ENCODE results near the gene SLC25A43. TPM values are rescaled to one million over a fixed set of nuclear protein-coding genes. Genes with fewer than 3 reads are reported as not detected.

Gene SLC25A43
- total and polyA plus RNA-seq, 2 of the 4 experiments (the other 2 are of a cell fraction): 12.3 to 12.5 TPM

DNA sequence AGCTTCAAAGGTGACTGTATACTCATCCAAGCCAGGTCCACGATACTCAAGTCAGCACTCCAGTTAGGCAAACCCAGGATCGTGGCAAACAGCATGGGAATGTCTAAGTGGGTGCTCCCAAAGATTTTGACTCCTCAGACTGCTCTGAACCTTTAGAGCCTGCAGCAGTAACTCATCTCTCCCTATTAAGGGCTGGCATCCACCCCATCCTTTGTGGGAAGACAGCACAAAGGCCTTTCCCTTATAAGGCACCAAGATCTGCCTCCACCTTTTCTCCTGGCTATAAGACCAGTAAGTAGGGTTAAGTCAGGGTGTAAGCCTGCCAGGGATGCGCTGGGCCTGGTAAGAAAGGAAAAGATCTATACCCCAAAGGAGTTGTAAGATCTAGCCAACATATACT is 23.6 kb upstream of the SLC25A43 start:
- H3K4me1 ChIP-seq (ENCODE audit: control insufficient read depth, insufficient read depth, low read length): peaks cover 3% of the 10 kb centered on the region; the same call in 1 of the 2 replicates
- H3K9ac ChIP-seq (ENCODE audit: low read depth, low read length): no peak overlapping the region
- no CpG with 5 or more reads among the region's 3 CpGs for WGBS, 2 experiments (ENCODE audit: extremely low coverage in 2 of 2, insufficient read length in 1 of 2)
- no peak overlapping the region for H4K91ac ChIP-seq (ENCODE audit: insufficient read depth, low read depth, low read length)
- no peak overlapping the region for H2AFZ ChIP-seq (replicated peaks; ENCODE audit: low read length, poor library complexity)
- POLR2A ChIA-PET (ENCODE audit: unreplicated experiment): no interaction called here
- no peaks in the 10 kb centered on the region for H3K79me1 ChIP-seq (ENCODE audit: low read depth in 1 of 2, low read length in 2 of 2)
- no peak overlapping the region for H3K4me2 ChIP-seq (ENCODE audit: low read depth, low read length)
- no peak overlapping the region for H3K18ac ChIP-seq (ENCODE audit: low read depth, low read length)
- no peaks in the 10 kb centered on the region for H3K9me3 ChIP-seq (ENCODE audit: control insufficient read depth, insufficient read depth, low read length)
- no peak overlapping the region for H3K27ac ChIP-seq (ENCODE audit: insufficient read depth, low read length)
- intact Hi-C loops (cut with micrococcal nuclease) (no loop called here), in situ Hi-C loops (cut with MboI; ENCODE audit: low sequenced_read_pairs) (no loop called here), dilution Hi-C loops (cut with HindIII; ENCODE audit: low sequenced_read_pairs, unreplicated experiment) (no loop called here)
- CTCF ChIA-PET: no interaction called here
- no peak overlapping the region for H2BK20ac ChIP-seq (ENCODE audit: low read depth, low read length)
- H3K23ac ChIP-seq (ENCODE audit: low read depth, low read length): no peak overlapping the region
- DNase-seq (no peak), ATAC-seq (ENCODE audit: low read depth) (no peak)
- no peak overlapping the region for H3K14ac ChIP-seq (replicated peaks; ENCODE audit: low read depth, low read length)
- TF ChIP-seq SMC3 (IDR thresholded peaks at IDR 0.05; ENCODE audit: low read depth, low read length) (no peak), MAFK (IDR thresholded peaks at IDR 0.05; ENCODE audit: low read depth, low read length) (no peak), NFE2L2 (IDR thresholded peaks at IDR 0.05; ENCODE audit: low read depth, low read length) (no peak), POLR2A (IDR thresholded peaks at IDR 0.05; ENCODE audit: low read depth, low read length) (no peak), CEBPB (IDR thresholded peaks at IDR 0.05; ENCODE audit: low read depth, low read length) (no peak), RCOR1 (IDR thresholded peaks at IDR 0.05; ENCODE audit: insufficient replicate concordance, low read length) (no peak), USF2 (IDR thresholded peaks at IDR 0.05; ENCODE audit: low read depth, low read length) (no peak)
- no TSS peak for BruUV-seq (replicated peaks)
- H3K27me3 ChIP-seq (ENCODE audit: control insufficient read depth, insufficient read depth, low read length): no peaks in the 10 kb centered on the region
- H3K36me3 ChIP-seq (ENCODE audit: control insufficient read depth, insufficient read depth, low read length): no peaks in the 10 kb centered on the region
- no peak overlapping the region for H4K5ac ChIP-seq (ENCODE audit: low read depth, low read length)
- H2AK9ac ChIP-seq (replicated peaks; ENCODE audit: low read depth, low read length, poor library complexity): no peak overlapping the region
- H2AK5ac ChIP-seq (ENCODE audit: low read depth, low read length): no peak overlapping the region
- H4K20me1 ChIP-seq (ENCODE audit: insufficient read depth, low read length): no peaks in the 10 kb centered on the region
- H3K4ac ChIP-seq (ENCODE audit: low read depth, low read length): no peak overlapping the region
- H2BK15ac ChIP-seq (ENCODE audit: low read depth, low read length): no peak overlapping the region
- H3K9me1 ChIP-seq (ENCODE audit: insufficient read depth, low read length): no peaks in the 10 kb centered on the region
- no peak overlapping the region for H3K4me3 ChIP-seq (ENCODE audit: insufficient read depth, low read depth, low read length)
- no peak overlapping the region for H2BK5ac ChIP-seq (ENCODE audit: low read depth, low read length, poor library complexity, severe bottlenecking)
- no peak overlapping the region for H3K56ac ChIP-seq (ENCODE audit: extremely low read depth, insufficient read depth, low read length)
- no peak overlapping the region for H4K8ac ChIP-seq (ENCODE audit: low read depth in 2 of 2, low read length in 2 of 2)
- H2BK120ac ChIP-seq (ENCODE audit: low read depth, low read length): no peak overlapping the region
